Stimulated activated CD4-positive, alpha-beta T cell treated with anti-CD3 and anti-CD28 coated beads, Interleukin-12 subunit alpha, Interleukin-12 subunit beta, amount 100 ng/mL, for 24 hours (primary cell): Measurements from ENCODE around the gene CRACDL.
"Not testable (repeated sequence)": the region's sequence is repeated elsewhere in the genome, so short reads cannot be mapped to it uniquely, and the experiment has no call there.

Experiments
- DNase-seq, 2 experiments: peaks; one replicate each; pipeline ENCODE4 v3.0.0-alpha.2; 2020; ENCODE audit warnings: low read depth in 2 of 2

The CRACDL gene

DNA sequence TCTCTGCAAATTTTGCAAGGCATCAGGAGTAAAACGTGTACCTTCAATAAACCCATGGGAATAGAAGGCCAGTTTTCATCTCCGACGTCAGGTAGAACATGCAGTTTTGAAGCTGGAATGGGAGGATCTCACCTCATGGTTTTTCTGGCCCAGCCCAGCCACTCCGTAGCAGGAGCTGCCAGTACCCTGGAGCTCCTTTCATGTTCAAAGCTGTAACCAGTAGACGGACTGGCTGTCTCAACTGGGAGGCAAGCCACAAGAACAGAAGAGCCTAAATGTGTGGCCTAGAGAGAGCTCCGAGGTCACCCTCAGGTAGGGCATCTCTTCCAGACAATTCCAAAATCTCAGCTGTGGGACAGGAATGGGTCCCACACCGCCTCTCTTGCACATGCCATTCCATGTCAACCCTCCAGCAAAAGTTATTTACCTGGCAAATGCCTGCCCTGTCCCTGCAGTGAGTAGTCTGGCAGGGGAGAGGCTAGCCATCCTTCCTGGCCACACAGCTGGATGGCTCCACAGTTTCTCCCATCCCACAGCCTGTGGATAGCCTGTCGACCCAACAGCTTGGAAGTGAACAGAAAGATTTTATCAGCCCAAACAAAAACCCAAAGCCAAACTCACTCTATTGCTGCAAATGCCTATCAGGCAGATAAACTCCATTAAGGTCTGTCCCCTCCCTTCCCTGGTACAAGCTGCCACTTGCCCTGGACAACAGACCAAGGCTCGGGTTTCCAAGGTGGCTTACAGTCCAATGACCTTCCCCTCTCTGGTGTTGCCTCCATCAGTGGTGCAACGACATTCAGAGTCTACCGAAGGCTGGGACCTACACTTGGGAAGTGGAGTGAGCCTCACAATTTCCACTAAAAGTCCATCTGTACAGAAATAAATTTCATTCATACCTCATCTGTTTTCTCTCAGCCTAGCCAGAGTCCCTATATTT, 27.8 kb downstream of the CRACDL start:
- DNase-seq, result no peak

- no peak for DNase-seq
Measured at GRCh38 chr2:98907385-98907784, 28.6 kb downstream of the CRACDL start.

DNA sequence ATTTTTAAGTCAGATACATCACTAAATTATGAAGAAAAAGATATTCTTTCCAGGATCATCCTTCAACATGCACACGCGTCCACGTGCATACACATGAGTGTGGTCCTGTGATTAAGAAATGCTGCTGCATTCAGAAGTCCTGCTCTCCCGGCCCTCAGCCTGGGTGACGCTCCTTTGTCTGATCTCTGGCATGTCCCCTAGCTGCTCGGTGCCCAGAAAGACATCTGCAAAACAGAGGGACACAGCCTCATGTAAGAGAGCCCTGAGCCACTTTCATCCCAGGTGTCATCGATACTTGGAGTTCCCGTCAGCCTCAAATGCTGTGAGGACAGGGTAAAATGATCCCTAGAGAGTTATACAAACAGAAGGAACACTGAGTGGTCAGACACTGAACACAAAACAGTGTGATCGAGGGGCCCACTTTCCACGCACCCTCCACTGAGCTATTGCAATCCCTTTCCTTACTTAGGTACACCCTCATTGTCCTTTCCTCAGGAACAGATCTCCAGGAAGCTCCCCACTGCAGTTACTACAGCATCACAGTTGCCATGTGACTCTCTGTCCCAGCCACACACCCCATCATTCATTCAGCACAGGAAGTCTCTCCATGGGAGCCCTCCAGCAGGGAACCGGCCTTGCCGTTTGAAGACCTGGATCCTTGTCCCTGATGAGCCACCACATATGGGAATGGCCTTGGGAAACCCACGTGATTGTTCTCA, 32.1 kb downstream of the CRACDL start:
- no peak for DNase-seq

- no peak for DNase-seq
Measured at GRCh38 chr2:98903064-98903355, 33.0 kb downstream of the CRACDL start.

- no peak for DNase-seq
Measured at GRCh38 chr2:98902209-98903063, 33.6 kb downstream of the CRACDL start.

GRCh38 chr2:98901702-98902101, 34.3 kb downstream of the CRACDL start:
- no peak for DNase-seq

- DNase-seq, result no peak
Measured at GRCh38 chr2:98901291-98901690, 34.7 kb downstream of the CRACDL start.

DNA sequence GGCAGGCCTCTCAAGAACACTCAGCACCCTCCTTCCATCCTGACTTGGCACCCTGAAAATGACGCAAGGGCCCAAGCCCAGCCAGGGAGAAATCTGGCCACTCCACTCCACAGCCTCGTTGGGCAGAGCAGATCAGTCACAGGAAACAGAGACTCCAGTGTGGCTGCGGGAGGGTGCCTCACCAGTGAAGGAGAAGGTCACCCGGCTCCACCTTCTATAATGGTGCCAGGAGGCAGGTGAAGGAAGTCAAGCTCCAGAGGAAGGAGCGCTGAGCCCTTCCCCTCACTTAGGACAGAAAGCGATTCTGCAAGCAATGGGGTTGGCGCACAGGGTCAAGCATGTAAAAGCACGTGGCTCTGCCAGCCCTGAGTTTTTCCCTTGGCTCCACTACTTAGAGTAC, 35.3 kb downstream of the CRACDL start:
- DNase-seq, result no peak

- not testable (repeated sequence) for DNase-seq
Measured at GRCh38 chr2:98899703-98900078, 36.3 kb downstream of the CRACDL start.

DNA sequence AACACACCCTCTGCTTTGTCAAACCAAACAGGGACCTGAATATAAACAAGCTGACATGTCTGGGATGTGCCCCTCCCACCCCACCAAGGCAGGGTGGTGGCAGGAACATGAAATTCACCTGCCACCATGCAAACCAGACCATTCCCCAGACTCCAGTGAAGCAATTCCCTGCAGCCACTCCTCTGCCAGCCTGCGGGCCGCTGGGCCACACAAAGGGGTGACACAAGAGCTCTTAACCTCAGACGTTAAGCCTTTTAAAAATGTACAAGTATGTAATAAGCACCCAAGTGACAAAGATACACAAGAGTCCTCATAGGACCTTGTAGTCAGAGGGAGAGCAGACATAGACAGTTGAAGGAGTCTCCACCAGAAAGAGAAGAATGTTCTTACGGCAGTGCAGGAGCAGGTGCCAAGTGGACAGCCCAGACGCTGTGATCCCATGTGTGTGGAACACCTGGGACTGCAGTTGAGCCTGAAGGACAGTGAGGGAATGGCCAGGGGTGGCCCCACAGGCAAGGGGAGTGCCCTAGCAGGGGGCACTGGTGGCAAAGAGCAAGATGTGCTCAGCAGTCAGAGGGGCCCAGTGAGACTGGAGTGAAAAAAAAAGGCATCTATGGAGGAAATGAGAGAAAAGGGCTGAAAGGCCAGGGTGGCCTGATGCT, 36.9 kb downstream of the CRACDL start:
- DNase-seq, result no peak

DNA sequence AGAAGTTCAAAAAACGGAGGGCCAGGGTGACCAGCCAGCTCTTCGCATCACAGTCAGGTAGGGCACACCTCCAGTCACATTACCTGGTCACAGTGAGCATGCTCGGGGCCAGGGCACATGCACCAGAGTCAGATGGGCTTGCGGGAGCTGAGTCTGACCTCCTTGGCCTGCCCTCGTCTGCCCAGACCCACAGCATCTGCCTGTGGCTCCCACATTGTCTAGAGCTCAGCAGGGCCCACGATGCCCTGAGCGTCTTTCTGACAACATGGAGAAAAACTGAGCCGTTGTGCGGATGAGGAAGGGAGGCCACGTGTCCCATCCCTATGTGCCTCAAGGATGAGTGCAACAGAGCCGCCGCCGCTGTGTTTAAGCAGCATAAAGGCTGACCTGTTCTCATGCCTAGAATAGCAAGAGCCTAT, 37.6 kb downstream of the CRACDL start:
- DNase-seq, result no peak

- no peak for DNase-seq
Measured at GRCh38 chr2:98897746-98898145, 38.3 kb downstream of the CRACDL start.

- no peak for DNase-seq
Measured at GRCh38 chr2:98896944-98897343, 39.1 kb downstream of the CRACDL start.

DNA sequence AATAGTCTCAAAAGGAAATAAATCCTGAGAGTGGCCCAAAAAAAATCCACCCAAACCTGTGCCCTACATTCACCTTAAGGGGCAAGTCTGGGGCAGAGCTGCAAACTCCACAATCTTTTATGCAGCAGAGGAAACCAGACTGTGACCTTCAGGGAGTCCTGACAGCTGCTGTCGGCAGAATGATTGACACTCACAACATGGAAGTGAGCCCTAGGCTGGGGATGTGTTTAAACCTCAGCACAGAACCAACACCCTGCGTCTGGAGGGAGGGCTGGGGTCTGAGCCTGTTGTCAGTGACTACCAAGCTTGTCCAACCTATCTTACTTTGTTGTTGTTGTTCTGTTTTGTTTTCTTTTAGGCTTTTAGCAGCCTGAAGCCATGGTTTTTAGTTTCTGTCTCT, 39.6 kb downstream of the CRACDL start:
- DNase-seq, result no peak

GRCh38 chr2:98895901-98896300, 40.1 kb downstream of the CRACDL start:
- DNase-seq, result no peak

DNA sequence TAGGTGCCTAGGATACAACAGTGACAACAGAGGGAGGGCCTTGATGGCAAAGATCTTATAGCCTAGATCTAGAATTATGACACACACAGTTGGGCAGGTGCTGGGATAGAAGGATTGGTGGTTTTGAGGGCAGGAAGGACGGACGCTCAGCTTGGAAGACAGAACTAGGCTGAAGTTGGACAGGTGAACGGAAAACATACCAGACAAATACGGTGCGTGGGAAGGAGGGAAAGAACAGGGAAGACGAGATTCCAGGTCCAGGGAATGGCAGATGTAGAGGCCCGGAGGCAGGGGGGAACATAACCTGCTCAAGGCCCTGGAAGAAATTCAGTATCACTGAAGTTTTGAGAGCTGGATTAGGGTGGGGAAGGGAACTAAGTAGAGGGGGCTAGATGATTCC, 40.8 kb downstream of the CRACDL start:
- no peak for DNase-seq

DNA sequence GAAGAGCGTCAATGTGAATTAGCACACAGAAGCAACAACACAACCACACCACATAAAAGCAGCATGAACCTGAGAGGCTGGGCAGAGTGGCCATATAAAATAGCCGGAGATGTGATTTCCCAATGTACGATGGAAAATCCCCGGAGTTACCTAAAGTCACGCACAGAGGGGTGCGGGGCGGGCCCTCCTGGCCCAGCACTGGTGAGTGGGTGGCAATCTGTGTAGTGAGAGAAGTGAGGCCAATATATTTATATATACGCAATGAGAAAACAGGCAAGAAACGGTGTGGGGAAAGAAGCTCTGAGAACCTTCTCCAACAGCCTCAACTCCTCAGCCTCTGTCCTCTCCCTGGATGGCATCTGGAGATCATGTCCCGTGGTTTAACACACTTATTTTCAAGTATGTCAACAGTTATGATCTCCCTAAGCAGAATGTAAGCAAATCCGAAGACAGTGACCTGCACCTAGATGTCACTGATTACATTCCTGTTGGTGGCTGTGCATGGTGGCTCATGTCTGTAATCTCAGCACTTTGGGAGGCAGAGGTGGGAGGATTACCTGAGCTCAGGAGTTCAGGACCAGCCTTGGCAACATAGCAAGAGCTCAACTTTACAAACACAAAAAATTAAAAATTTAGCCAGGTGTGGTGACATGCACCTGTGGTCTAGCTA, 41.6 kb downstream of the CRACDL start:
- no peak for DNase-seq

DNA sequence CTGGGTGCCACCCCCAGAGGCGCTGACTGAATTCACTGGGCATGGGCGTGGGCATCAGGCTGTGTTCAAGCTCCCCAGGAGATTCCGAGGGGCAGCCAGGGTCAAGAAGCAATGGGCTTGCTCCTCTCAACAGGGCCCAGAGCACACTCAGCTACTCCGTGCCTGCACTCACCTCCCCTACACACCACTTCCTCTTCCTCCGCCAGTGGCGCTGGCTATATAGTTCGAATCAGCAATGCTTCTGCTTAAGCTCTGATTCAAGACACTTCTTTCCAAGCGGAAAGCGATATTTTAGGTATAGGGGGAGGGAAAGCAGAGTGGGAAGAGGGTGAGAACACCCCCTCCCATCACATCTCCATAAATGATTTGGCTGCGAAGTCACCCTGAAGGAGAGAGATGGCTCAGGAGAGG, 42.1 kb downstream of the CRACDL start:
- DNase-seq, result no peak

- DNase-seq, result no peak
Measured at GRCh38 chr2:98892871-98893270, 43.2 kb downstream of the CRACDL start.

GRCh38 chr2:98891591-98891990, 44.4 kb downstream of the CRACDL start:
- no peak for DNase-seq

DNA sequence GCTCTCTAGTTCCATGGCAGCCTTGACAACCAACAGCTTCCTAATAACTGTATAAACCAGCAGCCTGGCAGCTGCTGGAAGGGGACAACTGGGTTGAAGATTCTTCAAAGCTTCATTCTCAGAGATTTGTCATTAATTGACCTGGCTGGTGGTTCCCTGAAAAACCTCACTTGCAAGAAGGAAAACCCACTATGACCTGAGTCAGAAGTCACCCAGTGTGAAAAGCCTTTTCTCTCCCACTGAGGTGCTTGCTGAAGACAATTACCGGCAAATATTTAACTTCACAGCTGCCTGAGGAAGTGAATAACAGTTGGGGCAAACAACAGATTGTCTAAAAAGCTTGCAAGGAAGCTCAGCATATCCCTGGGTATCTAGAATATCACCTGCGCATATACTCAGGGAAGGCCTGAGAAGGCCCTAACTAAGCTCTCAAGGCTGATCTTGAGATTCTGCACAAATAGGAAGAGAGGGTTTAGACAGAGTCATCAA, 49.9 kb downstream of the CRACDL start:
- no peak for DNase-seq
